CD4-positive, CD25-positive, alpha-beta regulatory T cell (primary cell): Measurements from ENCODE around the gene SGSH. TPM values are rescaled to one million over a fixed set of nuclear protein-coding genes. Genes with fewer than 3 reads are reported as not detected.
A peak's percentile ranks its signal among the peaks of the same experiment; 100 is the strongest.

ENCODE experiments used
- ATAC-seq, 2 donors: fragments of 150-1000 bp; cut with Tn5 transposase; one replicate each; pipeline ENCODE4 v1.10.0; 2021; ENCODE audit warnings: low read depth in 2 of 2, moderate number of reproducible peaks in 2 of 2, moderate library complexity in 1 of 2
- DNase-seq, 3 donors: peaks; one replicate each; pipeline versions ENCODE4 v3.0.0 to v3.0.0-alpha.2; 2012 to 2022; ENCODE audit warnings: mixed read lengths in 1 of 3
- H3K27ac ChIP-seq: one replicate; pipeline ENCODE4 v1.7.0; 2013; ENCODE audit warnings: mild to moderate bottlenecking, low read length; ENCODE audit not compliant: insufficient read depth, poor library complexity, severe bottlenecking
- H3K27me3 ChIP-seq: one replicate; pipeline ENCODE4 v1.7.0; 2013; ENCODE audit warnings: low read length; ENCODE audit not compliant: control insufficient read depth, insufficient read depth
- H3K36me3 ChIP-seq: one replicate; pipeline ENCODE4 v1.7.0; 2013; ENCODE audit warnings: mild to moderate bottlenecking, low read length, moderate library complexity; ENCODE audit not compliant: control insufficient read depth, insufficient read depth
- H3K4me1 ChIP-seq: 2 replicates; pipeline ENCODE4 v1.7.0; 2013; ENCODE audit warnings: mild to moderate bottlenecking, low read length; ENCODE audit not compliant: insufficient read depth, control insufficient read depth, poor library complexity, severe bottlenecking
- H3K4me3 ChIP-seq: one replicate; pipeline ENCODE4 v1.7.0; 2013; ENCODE audit warnings: low read depth, mild to moderate bottlenecking, low read length, moderate library complexity
- H3K9me3 ChIP-seq, 2 experiments: 1 replicate in 1 of 2; 2 replicates in 1 of 2; pipeline ENCODE4 v1.7.0; 2013; ENCODE audit warnings: low read length in 2 of 2, mild to moderate bottlenecking in 1 of 2, moderate library complexity in 1 of 2; ENCODE audit not compliant: control insufficient read depth in 2 of 2
- H3K27ac Mint-ChIP-seq, 3 donors: one replicate each; pipeline ENCODE4 v1.8.0; 2020 to 2022; ENCODE audit warnings: mild to moderate bottlenecking in 3 of 3, mixed read lengths in 3 of 3, moderate library complexity in 2 of 3
- H3K27me3 Mint-ChIP-seq: one replicate; pipeline ENCODE4 v1.8.0; 2022; ENCODE audit warnings: mild to moderate bottlenecking, mixed read lengths
- H3K36me3 Mint-ChIP-seq: one replicate; pipeline ENCODE4 v1.8.0; 2020; ENCODE audit warnings: mixed read lengths
- H3K4me1 Mint-ChIP-seq, 4 donors: one replicate each; pipeline ENCODE4 v1.8.0; 2020 to 2022; ENCODE audit warnings: mixed read lengths in 4 of 4, mild to moderate bottlenecking in 1 of 4
- H3K4me3 Mint-ChIP-seq, 4 donors: one replicate each; pipeline ENCODE4 v1.8.0; 2020 to 2022; ENCODE audit warnings: mild to moderate bottlenecking in 4 of 4, mixed read lengths in 4 of 4, moderate library complexity in 3 of 4
- H3K9me3 Mint-ChIP-seq, 7 donors: one replicate each; pipeline ENCODE4 v1.8.0; 2020 to 2022; ENCODE audit warnings: mixed read lengths in 7 of 7, mild to moderate bottlenecking in 3 of 7, moderate library complexity in 2 of 7
- polyA plus RNA-seq, 4 donors: library from polyadenylated mRNA; unstranded; fragments of 300-500 nt; fragmentation: Illumina TruSeq; gene quantifications; one replicate each; pipeline ENCODE4 v1.2.3, GENCODE V29; 2021
- total RNA-seq: library from RNA; stranded (reverse); gene quantifications from one replicate; pipeline ENCODE4 v1.2.3, GENCODE V29; 2022

The SGSH gene
- total and polyA plus RNA-seq, 5 donors from 2014 or later: 43.8 to 138 (median 47.8) TPM

- Histone ChIP-seq H3K9me3 (no peaks in the 10 kb centered on the region), H3K27ac (no peak overlapping the region), H3K27me3 (no peaks in the 10 kb centered on the region), H3K4me3 (no peak overlapping the region), H3K36me3 (peaks cover 8% of the 10 kb centered on the region), H3K4me1 (peaks cover 15% of the 10 kb centered on the region)
- Mint-ChIP-seq H3K9me3 (no peaks in the 10 kb centered on the region), H3K36me3 (peaks cover 11% of the 10 kb centered on the region), H3K27ac (peak overlapping the region in 1 of 3 donors; percentile 52), H3K4me1 (peaks cover 0 to 46% (median 14%) of the 10 kb centered on the region in 4 donors), H3K27me3 (no peaks in the 10 kb centered on the region), H3K4me3 (peak overlapping the region in 2 of 4 donors; percentile 82 to 89)
- DNase-seq: no peak
- no peak for ATAC-seq
These were observed 3.8 kb upstream of the SGSH start for GRCh38 chr17:80223838-80224497.

- peak overlapping the region in 1 of 3 donors; percentile 14 for H3K27ac Mint-ChIP-seq
- H3K27ac ChIP-seq: no peak overlapping the region
- peak overlapping the region; percentile 69 to 89 (median 82) for H3K4me3 Mint-ChIP-seq
- H3K9me3 Mint-ChIP-seq: no peaks in the 10 kb centered on the region
- no peak for DNase-seq
- H3K27me3 Mint-ChIP-seq: no peaks in the 10 kb centered on the region
- ATAC-seq: no peak
- peaks cover 21% of the 10 kb centered on the region for H3K4me1 ChIP-seq
- peaks cover 0 to 53% (median 19%) of the 10 kb centered on the region in 4 donors for H3K4me1 Mint-ChIP-seq
- no peak overlapping the region for H3K4me3 ChIP-seq
- H3K36me3 Mint-ChIP-seq: peaks cover 11% of the 10 kb centered on the region
- no peaks in the 10 kb centered on the region for H3K27me3 ChIP-seq
- peaks cover 4% of the 10 kb centered on the region for H3K36me3 ChIP-seq
- H3K9me3 ChIP-seq: no peaks in the 10 kb centered on the region
These were observed 3.1 kb upstream of the SGSH start for GRCh38 chr17:80223142-80223815.

DNA sequence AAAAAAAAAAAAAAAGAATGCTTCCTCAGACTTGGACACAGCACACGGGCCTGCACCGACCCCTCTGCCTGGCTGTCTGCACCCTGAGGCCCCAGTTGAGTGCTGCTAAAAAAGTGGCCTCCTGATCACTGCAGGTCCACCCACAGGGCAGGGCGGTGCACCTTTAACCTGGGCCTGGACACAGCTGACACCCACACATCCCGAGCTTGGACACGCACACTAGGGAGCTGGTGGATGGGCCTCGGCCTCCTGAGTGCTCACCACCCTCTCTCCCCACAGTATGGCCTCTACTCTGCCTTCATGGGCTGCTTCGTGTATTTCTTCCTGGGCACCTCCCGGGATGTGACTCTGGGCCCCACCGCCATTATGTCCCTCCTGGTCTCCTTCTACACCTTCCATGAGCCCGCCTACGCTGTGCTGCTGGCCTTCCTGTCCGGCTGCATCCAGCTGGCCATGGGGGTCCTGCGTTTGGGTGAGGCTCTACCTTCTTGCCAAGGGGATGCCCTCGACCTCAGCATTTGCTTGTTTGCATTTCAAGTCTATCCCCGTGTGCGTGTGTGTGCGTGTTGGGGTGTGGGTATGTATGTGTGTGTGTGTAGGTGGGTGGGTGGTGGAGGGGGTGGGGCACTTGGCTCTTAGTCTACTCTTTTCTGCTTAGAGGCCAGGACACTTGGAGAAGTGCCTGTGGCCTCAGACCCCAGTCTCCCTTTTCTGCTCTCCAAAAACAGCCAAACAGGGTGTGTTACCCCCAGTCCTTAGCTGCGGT is 2.4 kb upstream of the SGSH start:
- no peaks in the 10 kb centered on the region for H3K9me3 Mint-ChIP-seq
- H3K36me3 Mint-ChIP-seq: peaks cover 12% of the 10 kb centered on the region
- H3K27ac Mint-ChIP-seq: peak overlapping the region in 1 of 3 donors; percentile 14
- no peak overlapping the region for H3K4me3 ChIP-seq
- H3K27me3 Mint-ChIP-seq: no peaks in the 10 kb centered on the region
- H3K4me1 Mint-ChIP-seq: peaks cover 0 to 61% (median 24%) of the 10 kb centered on the region in 4 donors
- DNase-seq (no peak), ATAC-seq (no peak)
- H3K27me3 ChIP-seq: no peaks in the 10 kb centered on the region
- H3K36me3 ChIP-seq: peaks cover 8% of the 10 kb centered on the region
- H3K9me3 ChIP-seq: no peaks in the 10 kb centered on the region
- peaks cover 28% of the 10 kb centered on the region for H3K4me1 ChIP-seq
- H3K4me3 Mint-ChIP-seq: peak overlapping the region; percentile 69 to 84 (median 82)
- no peak overlapping the region for H3K27ac ChIP-seq

- H3K4me3 ChIP-seq: peak overlapping the region; percentile 26
- no peaks in the 10 kb centered on the region for H3K27me3 ChIP-seq
- peak overlapping the region; percentile 85 to 93 (median 88) for H3K4me3 Mint-ChIP-seq
- H3K36me3 ChIP-seq: peaks cover 13% of the 10 kb centered on the region
- ATAC-seq (no peak), DNase-seq (no peak)
- H3K9me3 ChIP-seq: no peaks in the 10 kb centered on the region
- H3K9me3 Mint-ChIP-seq: no peaks in the 10 kb centered on the region
- no peak overlapping the region for H3K27ac ChIP-seq
- no peaks in the 10 kb centered on the region for H3K27me3 Mint-ChIP-seq
- peaks cover 28% of the 10 kb centered on the region for H3K4me1 ChIP-seq
- H3K4me1 Mint-ChIP-seq: peaks cover 0 to 65% (median 25%) of the 10 kb centered on the region in 4 donors
- H3K36me3 Mint-ChIP-seq: peaks cover 19% of the 10 kb centered on the region
- peak overlapping the region; percentile 77 to 86 (median 78) for H3K27ac Mint-ChIP-seq
These were observed 1.4 kb upstream of the SGSH start for GRCh38 chr17:80221351-80222105.

- Histone ChIP-seq H3K36me3 (peaks cover 18% of the 10 kb centered on the region), H3K27ac (peak overlapping the region; percentile 87), H3K4me1 (peaks cover 28% of the 10 kb centered on the region), H3K4me3 (peak overlapping the region; percentile 26), H3K9me3 (no peaks in the 10 kb centered on the region), H3K27me3 (no peaks in the 10 kb centered on the region)
- H3K4me3 Mint-ChIP-seq: peak overlapping the region; percentile 85 to 93 (median 88)
- peak in 1 of 3 donors; percentile 12 for DNase-seq
- peaks cover 0 to 68% (median 27%) of the 10 kb centered on the region in 4 donors for H3K4me1 Mint-ChIP-seq
- peaks cover 3% of the 10 kb centered on the region for H3K27me3 Mint-ChIP-seq
- ATAC-seq: no peak
- peak overlapping the region in 2 of 3 donors; percentile 78 to 86 for H3K27ac Mint-ChIP-seq
- peaks cover 23% of the 10 kb centered on the region for H3K36me3 Mint-ChIP-seq
- no peaks in the 10 kb centered on the region for H3K9me3 Mint-ChIP-seq
These were observed 643 bp upstream of the SGSH start for GRCh38 chr17:80220736-80221215.

- Histone ChIP-seq H3K4me3 (peak overlapping the region; percentile 79), H3K36me3 (peaks cover 21% of the 10 kb centered on the region), H3K27me3 (no peaks in the 10 kb centered on the region), H3K27ac (peak overlapping the region; percentile 87), H3K9me3 (no peaks in the 10 kb centered on the region), H3K4me1 (peaks cover 28% of the 10 kb centered on the region)
- Mint-ChIP-seq H3K9me3 (no peaks in the 10 kb centered on the region), H3K27ac (peak overlapping the region; percentile 97 to 98 (median 98)), H3K4me1 (peaks cover 0 to 68% (median 27%) of the 10 kb centered on the region in 4 donors), H3K4me3 (peak overlapping the region; percentile 92 to 98 (median 96)), H3K36me3 (peaks cover 23% of the 10 kb centered on the region), H3K27me3 (peaks cover 4% of the 10 kb centered on the region)
- DNase-seq: no peak
- ATAC-seq: peak in 1 of 2 donors; percentile 13
These were observed 425 bp downstream of the SGSH start for GRCh38 chr17:80219763-80220053.
